Epithelial cell of esophagus (primary cell): Measurements from ENCODE around the gene CNTNAP1.

Experiments used
- DNase-seq: peaks from one replicate; pipeline ENCODE4 v3.0.0; 2010; ENCODE audit warnings: low read depth
- H3K4me3 ChIP-seq: 2 replicates; pipeline ENCODE4 v1.5.1; 2011; ENCODE audit warnings: mild to moderate bottlenecking, low read length, control low read depth
- TF ChIP-seq, protein P1 (sequence below): IDR thresholded peaks from 2 replicates; pipeline ENCODE4 v1.5.1; 2011; ENCODE audit warnings: low read depth, mild to moderate bottlenecking, low read length, control low read depth, inconsistent platforms; ENCODE audit not compliant: insufficient read depth; ENCODE audit errors: missing control alignments

CNTNAP1 gene

GRCh38 chr17:42670789-42671657 lies 11.3 kb upstream of the CNTNAP1 start:
- TF ChIP-seq, protein P1, sequence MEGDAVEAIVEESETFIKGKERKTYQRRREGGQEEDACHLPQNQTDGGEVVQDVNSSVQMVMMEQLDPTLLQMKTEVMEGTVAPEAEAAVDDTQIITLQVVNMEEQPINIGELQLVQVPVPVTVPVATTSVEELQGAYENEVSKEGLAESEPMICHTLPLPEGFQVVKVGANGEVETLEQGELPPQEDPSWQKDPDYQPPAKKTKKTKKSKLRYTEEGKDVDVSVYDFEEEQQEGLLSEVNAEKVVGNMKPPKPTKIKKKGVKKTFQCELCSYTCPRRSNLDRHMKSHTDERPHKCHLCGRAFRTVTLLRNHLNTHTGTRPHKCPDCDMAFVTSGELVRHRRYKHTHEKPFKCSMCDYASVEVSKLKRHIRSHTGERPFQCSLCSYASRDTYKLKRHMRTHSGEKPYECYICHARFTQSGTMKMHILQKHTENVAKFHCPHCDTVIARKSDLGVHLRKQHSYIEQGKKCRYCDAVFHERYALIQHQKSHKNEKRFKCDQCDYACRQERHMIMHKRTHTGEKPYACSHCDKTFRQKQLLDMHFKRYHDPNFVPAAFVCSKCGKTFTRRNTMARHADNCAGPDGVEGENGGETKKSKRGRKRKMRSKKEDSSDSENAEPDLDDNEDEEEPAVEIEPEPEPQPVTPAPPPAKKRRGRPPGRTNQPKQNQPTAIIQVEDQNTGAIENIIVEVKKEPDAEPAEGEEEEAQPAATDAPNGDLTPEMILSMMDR: no peak
- H3K4me3 ChIP-seq: no peak overlapping the region
- DNase-seq: no peak

GRCh38 chr17:42672038-42672437 lies 10.3 kb upstream of the CNTNAP1 start:
- peak; percentile 64 for DNase-seq
- H3K4me3 ChIP-seq: peak overlapping the region; percentile 27
- TF ChIP-seq, protein P1: no peak

- peak overlapping the region; percentile 95 for H3K4me3 ChIP-seq
- TF ChIP-seq, protein P1: no peak
- DNase-seq: no peak
Measured at GRCh38 chr17:42673266-42673884, 9.0 kb upstream of the CNTNAP1 start.

GRCh38 chr17:42673885-42674754 lies 8.2 kb upstream of the CNTNAP1 start:
- TF ChIP-seq, protein P1: peak; percentile 35
- peak overlapping the region; percentile 95 for H3K4me3 ChIP-seq

GRCh38 chr17:42674755-42675347 lies 7.5 kb upstream of the CNTNAP1 start:
- TF ChIP-seq, protein P1: no peak
- H3K4me3 ChIP-seq: peak overlapping the region; percentile 95
- no peak for DNase-seq

More at GRCh38 chr17:42673885-42674754, 8.2 kb upstream of the CNTNAP1 start:
- DNase-seq: peak; percentile 37

DNA sequence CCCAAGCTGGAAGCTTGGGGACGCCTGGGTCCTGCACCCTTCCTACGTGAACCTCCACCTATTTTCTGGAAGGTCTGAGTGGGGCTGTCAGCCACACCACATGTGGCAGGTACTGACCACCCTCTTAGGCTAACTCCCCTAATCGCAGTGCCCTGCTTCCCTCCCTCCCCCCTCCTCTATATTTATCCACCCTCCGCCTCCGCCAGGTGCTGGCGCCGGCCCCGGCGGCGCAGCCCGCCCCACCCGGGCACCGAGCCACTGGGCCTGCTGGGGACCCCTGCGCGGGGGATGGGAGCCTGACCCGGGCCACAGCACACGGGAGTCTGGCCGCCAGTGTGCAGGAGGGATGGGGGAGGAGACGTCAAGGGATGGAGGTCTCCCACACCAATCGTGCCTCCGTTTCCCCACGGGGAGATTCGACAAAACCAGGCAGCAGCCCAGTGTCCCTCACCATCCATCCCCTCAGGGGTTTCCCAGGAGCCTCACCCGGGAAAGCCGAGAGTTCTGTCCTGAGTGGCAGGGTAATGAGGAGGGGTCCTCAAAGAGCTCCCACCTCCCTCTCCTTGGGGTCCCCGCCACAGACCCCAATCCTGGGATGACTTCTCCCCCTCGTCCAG lies 6.9 kb upstream of the CNTNAP1 start:
- DNase-seq: no peak
- H3K4me3 ChIP-seq: peak overlapping the region; percentile 95
- TF ChIP-seq, protein P1: no peak
